HG03280 (cell line): ENCODE measurements around the gene SYT11.
"Not testable (repeated sequence)": the region's sequence is repeated elsewhere in the genome, so short reads cannot be mapped to it uniquely, and the experiment has no call there.

Experiments
- ATAC-seq: cut with Tn5 transposase; IDR thresholded peaks from one replicate; pipeline ENCODE4 v1.9.1; 2021; ENCODE audit warnings: mild to moderate bottlenecking, moderate library complexity; ENCODE audit not compliant: unreplicated experiment

SYT11 gene

GRCh38 chr1:155859234-155859829, at the start of gene SYT11:
Gene SYT11 (plus strand): TSS chr1:155859567. CDS start chr1:155859762, 195 bp downstream.
- ATAC-seq: peak; percentile 69

- ATAC-seq: no peak
Observed at GRCh38 chr1:155812878-155813277, 46.5 kb upstream of the SYT11 start.

- no peak for ATAC-seq
Observed at GRCh38 chr1:155813672-155814071, 45.7 kb upstream of the SYT11 start.

DNA sequence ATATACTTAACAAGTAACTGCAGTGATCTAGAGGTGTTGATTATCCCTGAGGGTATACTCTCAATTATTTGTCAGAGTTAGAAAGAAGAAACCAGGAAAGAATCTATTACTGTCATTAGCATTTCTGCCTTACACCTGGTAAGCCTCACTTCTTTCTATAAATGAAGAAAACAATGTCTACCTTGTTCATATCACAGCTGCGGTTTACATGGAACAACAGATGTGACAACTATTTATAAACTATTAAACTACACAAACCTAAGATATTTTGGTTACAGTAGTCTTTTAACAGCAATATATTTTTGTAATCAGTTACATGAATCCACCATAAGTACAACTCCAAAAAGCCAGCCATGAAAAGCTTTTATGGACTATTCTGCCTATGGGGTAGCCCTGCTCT, 43.0 kb upstream of the SYT11 start:
- no peak for ATAC-seq

- ATAC-seq: no peak
Observed at GRCh38 chr1:155827450-155827849, 31.9 kb upstream of the SYT11 start.

- ATAC-seq: no peak
Observed at GRCh38 chr1:155831279-155831976, 27.9 kb upstream of the SYT11 start.

DNA sequence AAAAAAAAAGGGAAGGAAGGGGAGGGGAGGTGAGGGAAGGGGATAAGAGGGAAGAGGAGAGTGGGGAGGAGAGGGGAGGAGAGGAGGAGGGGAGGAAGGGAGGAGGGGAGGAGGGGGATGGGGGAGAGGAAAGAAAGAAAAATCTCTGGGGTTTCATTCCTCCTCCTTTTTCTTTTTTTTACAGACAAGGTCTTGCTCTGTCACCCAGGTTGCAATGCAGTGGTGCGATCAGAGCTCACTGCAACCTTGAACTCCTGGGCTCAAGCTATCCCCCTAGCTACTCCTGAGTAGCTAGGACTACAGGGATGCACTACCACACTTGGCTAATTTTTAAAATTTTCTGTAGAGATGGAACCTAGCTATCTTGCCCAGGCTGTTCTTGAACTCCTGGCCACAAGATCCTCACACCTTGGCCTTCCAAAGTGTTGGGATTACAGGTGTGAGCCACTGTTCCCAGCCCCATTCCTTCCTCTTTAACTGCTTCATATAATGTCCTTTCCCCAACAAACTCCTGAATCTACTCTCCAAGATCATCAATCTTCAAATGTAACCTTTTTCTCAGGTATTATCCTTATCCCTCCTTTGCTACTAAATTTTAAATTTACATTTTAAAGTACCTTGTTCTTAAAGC, 25.6 kb upstream of the SYT11 start:
- no peak for ATAC-seq

- ATAC-seq: no peak
Observed at GRCh38 chr1:155834296-155834926, 25.0 kb upstream of the SYT11 start.

DNA sequence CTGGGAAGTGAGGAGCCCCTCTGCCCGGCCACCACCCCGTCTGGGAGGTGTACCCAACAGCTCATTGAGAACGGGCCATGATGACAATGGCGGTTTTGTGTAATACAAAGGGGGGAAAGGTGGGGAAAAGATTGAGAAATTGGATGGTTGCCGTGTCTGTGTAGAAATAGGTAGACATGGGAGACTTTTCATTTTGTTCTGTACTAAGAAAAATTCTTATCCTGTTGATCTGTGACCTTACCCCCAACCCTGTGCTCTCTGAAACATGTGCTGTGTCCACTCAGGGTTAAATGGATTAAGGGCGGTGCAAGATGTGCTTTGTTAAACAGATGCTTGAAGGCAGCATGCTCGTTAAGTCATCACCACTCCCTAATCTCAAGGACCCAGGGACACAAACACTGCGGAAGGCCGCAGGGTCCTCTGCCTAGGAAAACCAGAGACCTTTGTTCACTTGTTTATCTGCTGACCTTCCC, 24.4 kb upstream of the SYT11 start:
- not testable (repeated sequence) for ATAC-seq

- no peak for ATAC-seq
Observed at GRCh38 chr1:155835548-155835947, 23.8 kb upstream of the SYT11 start.

DNA sequence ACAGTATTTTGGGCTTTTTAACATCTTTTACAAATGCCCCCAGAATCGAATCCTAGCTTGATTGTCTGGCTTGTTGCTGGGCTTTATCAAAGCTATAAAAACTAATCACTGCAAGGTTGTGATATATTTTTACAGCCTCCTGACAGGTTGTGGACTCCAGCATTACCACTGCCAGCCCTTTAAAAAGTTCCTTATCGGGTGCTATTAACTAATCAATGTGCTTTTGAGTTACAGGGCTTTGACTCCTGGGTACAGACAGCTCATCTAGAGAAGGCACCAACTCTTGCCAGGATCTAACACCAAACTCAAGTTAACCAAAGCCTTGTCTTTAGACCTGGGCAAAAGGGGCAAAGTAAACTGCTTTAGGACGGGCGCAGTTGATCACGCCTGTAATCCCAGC, 19.0 kb upstream of the SYT11 start:
- ATAC-seq: no peak

DNA sequence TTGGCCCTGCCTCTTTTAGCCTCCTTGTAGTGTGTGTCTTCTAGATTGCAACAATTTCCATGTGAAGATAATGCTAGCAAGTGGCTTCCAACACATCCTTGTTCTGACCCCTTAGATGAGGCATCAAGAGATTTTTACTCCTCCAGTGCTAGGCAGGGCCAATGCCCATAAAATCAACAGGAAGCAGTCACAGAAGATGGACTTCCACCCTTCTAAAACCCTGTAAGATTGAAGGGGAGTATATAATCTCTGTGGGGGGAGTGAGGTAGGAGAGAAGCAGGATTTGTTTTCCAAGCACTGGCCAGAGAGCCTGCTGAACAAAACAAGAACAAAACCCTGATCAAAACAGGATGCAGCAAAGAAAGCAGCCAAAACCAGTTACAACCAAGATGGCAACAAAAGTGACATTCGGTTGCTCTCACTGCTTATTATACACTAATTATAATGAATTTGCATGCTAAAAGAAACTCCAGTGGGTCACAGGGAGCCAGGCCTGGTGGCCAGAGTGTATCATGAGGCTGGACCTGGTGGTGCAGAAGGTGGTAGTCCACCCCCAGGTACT, 14.4 kb upstream of the SYT11 start:
- ATAC-seq: no peak

- no peak for ATAC-seq
Observed at GRCh38 chr1:155847823-155848529, 11.4 kb upstream of the SYT11 start.

- ATAC-seq: no peak
Observed at GRCh38 chr1:155850345-155850744, 9.0 kb upstream of the SYT11 start.

- no peak for ATAC-seq
Observed at GRCh38 chr1:155856257-155856974, 3.0 kb upstream of the SYT11 start.

- ATAC-seq: peak; percentile 49
Observed at GRCh38 chr1:155856975-155857930, 2.1 kb upstream of the SYT11 start, which contains the start of gene GON4L. Gene GON4L (minus strand): TSS chr1:155857214. CDS start chr1:155853780, 3,434 bp downstream.

- ATAC-seq: peak; percentile 12
Observed at GRCh38 chr1:155858800-155859233, 550 bp upstream of the SYT11 start.
